HCT116 (cell line): Measurements from ENCODE around the gene RAD51D. TPM values are rescaled to one million over a fixed set of nuclear protein-coding genes. Genes with fewer than 3 reads are reported as not detected.

Experiments used
- ATAC-seq: fragments of 200-7000 bp; cut with Tn5 transposase; 2 replicates; pipeline ENCODE4 v1.9.1; 2020; ENCODE audit warnings: mild to moderate bottlenecking, moderate library complexity
- BruUV-seq: library from RNA; stranded (reverse); fragments of 400-500 nt; replicated peaks from 2 replicates; lab custom pipeline; 2021; lab: Mats Ljungman, UMichigan
- CTCF ChIA-PET: fragments of 300-600 bp; sonication (Branson Sonifier 250); formaldehyde crosslinking; loops from one replicate; lab custom pipeline; 2021; ENCODE audit warnings: antibody characterized with exemption; lab: Charles Lee
- POLR2A ChIA-PET: fragments of 300-600, 350-600 bp; sonication (Branson Sonifier 250); formaldehyde crosslinking; loops from one replicate; lab custom pipeline; 2021; ENCODE audit warnings: antibody characterized with exemption; lab: Charles Lee
- RAD21 ChIA-PET, 2 experiments: fragments of 300-600 bp; sonication (Branson Sonifier 250); formaldehyde crosslinking; loops; one replicate each; lab custom pipeline; 2023; ENCODE audit warnings: low total read pairs in 2 of 2; ENCODE audit not compliant: uncharacterized antibody in 2 of 2, unreplicated experiment in 2 of 2, low non-redundant PET in 1 of 2; lab: Charles Lee
- DNase-seq: peaks from one replicate; pipeline ENCODE4 v3.0.0-alpha.2; 2010; ENCODE audit warnings: low read depth, low spot score
- H2AFZ ChIP-seq: fragments of 200-600 bp; shearing (Covaris generic), sonication (generic); 2 replicates; pipeline ENCODE4 v1.6.1; 2017; ENCODE audit warnings: low read depth, mixed run types, mixed read lengths, antibody characterized with exemption, low read length; ENCODE audit not compliant: poor library complexity, severe bottlenecking
- H3K27ac ChIP-seq: 2 replicates; pipeline ENCODE4 v1.5.1; 2012; ENCODE audit warnings: low read depth, low read length
- H3K27me3 ChIP-seq: fragments of 200-600 bp; sonication (generic); 2 replicates; pipeline ENCODE4 v1.6.1; 2016; ENCODE audit warnings: mixed run types, low read length, mixed read lengths; ENCODE audit not compliant: insufficient read depth
- H3K36me3 ChIP-seq, 2 experiments: fragments of 200-500 bp in 1 of 2; fragments of 200-600 bp in 1 of 2; sonication (Bioruptor generic) in 1 of 2; sonication (generic) in 1 of 2; 2 replicates each; pipeline versions ENCODE4 v1.5.1 to v1.6.1; 2014 to 2016; ENCODE audit warnings: low read length in 2 of 2, inconsistent platforms in 1 of 2, mixed read lengths in 1 of 2, mixed run types in 1 of 2; ENCODE audit not compliant: insufficient read depth in 2 of 2, control insufficient read depth in 1 of 2
- H3K4me1 ChIP-seq, 2 experiments: fragments of 200-600 bp in 1 of 2; sonication (generic) in 1 of 2; 2 replicates each; pipeline versions ENCODE4 v1.5.1 to v1.6.1; 2012 to 2017; ENCODE audit warnings: low read length in 2 of 2, inconsistent platforms in 1 of 2, mild to moderate bottlenecking in 1 of 2, mixed read lengths in 1 of 2, mixed run types in 1 of 2, moderate library complexity in 1 of 2; ENCODE audit not compliant: insufficient read depth in 2 of 2, control insufficient read depth in 1 of 2
- H3K4me2 ChIP-seq: fragments of 200-600 bp; sonication (generic); 2 replicates; pipeline ENCODE4 v1.6.1; 2017; ENCODE audit warnings: mixed run types, low read length, mixed read lengths
- H3K4me3 ChIP-seq, 2 experiments: fragments of 200-600 bp in 1 of 2; sonication (generic) in 1 of 2; replicated peaks in 1 of 2; 2 replicates each; pipeline ENCODE4 v1.5.1; 2011 to 2016; ENCODE audit warnings: low read length in 2 of 2, control low read depth in 1 of 2, low read depth in 1 of 2, mild to moderate bottlenecking in 1 of 2, mixed read lengths in 1 of 2, mixed run types in 1 of 2
- H3K79me2 ChIP-seq: fragments of 200-600 bp; sonication (generic); 2 replicates; pipeline ENCODE4 v1.6.1; 2017; ENCODE audit warnings: mild to moderate bottlenecking, mixed run types, low read length, moderate library complexity, mixed read lengths; ENCODE audit not compliant: insufficient read depth
- H3K9ac ChIP-seq: fragments of 200-600 bp; sonication (generic); 2 replicates; pipeline ENCODE4 v1.6.1; 2016; ENCODE audit warnings: low read length, mixed read lengths
- H3K9me2 ChIP-seq: fragments of 200-600 bp; sonication (generic), shearing (Covaris generic); 2 replicates; pipeline ENCODE4 v1.6.1; 2017; ENCODE audit warnings: mixed run types, mild to moderate bottlenecking, moderate library complexity; ENCODE audit not compliant: insufficient read depth
- H3K9me3 ChIP-seq, 2 experiments: fragments of 200-500 bp in 1 of 2; fragments of 200-600 bp in 1 of 2; sonication (Bioruptor generic) in 1 of 2; sonication (generic) in 1 of 2; 2 replicates each; pipeline ENCODE4 v1.6.1; 2014 to 2017; ENCODE audit warnings: low read length in 2 of 2, mixed read lengths in 2 of 2, inconsistent platforms in 1 of 2, low read depth in 1 of 2, mild to moderate bottlenecking in 1 of 2, mixed run types in 1 of 2, moderate library complexity in 1 of 2; ENCODE audit not compliant: control insufficient read depth in 1 of 2, insufficient read depth in 1 of 2
- H4K20me1 ChIP-seq: fragments of 200-600 bp; sonication (generic), shearing (Covaris generic); 2 replicates; pipeline ENCODE4 v1.6.1; 2017; ENCODE audit warnings: mixed run types, mild to moderate bottlenecking, moderate library complexity; ENCODE audit not compliant: insufficient read depth
- ATF3 ChIP-seq: IDR thresholded peaks from 2 replicates; pipeline ENCODE4 v1.6.1; 2012
- CBX3 ChIP-seq: IDR thresholded peaks from 2 replicates; pipeline ENCODE4 v1.6.1; 2012; ENCODE audit warnings: low read depth
- CEBPB ChIP-seq: IDR thresholded peaks from 2 replicates; pipeline ENCODE4 v1.6.1; 2012; ENCODE audit warnings: low read depth
- ELF1 ChIP-seq: IDR thresholded peaks from 2 replicates; pipeline ENCODE4 v1.6.1; 2012; ENCODE audit warnings: low read depth, borderline replicate concordance
- EZH2 ChIP-seq: fragments of 200-600 bp; sonication (generic); IDR thresholded peaks from 2 replicates; pipeline ENCODE4 v1.6.1; 2017; ENCODE audit warnings: antibody characterized with exemption, mixed run types
- EZH2phosphoT487 ChIP-seq: fragments of 200-600 bp; IDR thresholded peaks from 2 replicates; pipeline ENCODE4 v1.6.1; 2018; ENCODE audit warnings: antibody characterized with exemption, borderline replicate concordance
- FOSL1 ChIP-seq: IDR thresholded peaks from 2 replicates; pipeline ENCODE4 v1.6.1; 2012; ENCODE audit warnings: low read depth
- JUND ChIP-seq: IDR thresholded peaks from 2 replicates; pipeline ENCODE4 v1.6.1; 2012
- POLR2A ChIP-seq: IDR thresholded peaks from 2 replicates; pipeline ENCODE4 v1.7.0; 2011; ENCODE audit warnings: borderline replicate concordance; ENCODE audit not compliant: insufficient read depth, insufficient read length; ENCODE audit errors: extremely low read depth
- POLR2AphosphoS5 ChIP-seq: IDR thresholded peaks from 2 replicates; pipeline ENCODE4 v1.6.1; 2011; ENCODE audit warnings: mild to moderate bottlenecking, low read depth, low read length, moderate library complexity
- RAD21 ChIP-seq: IDR thresholded peaks from 2 replicates; pipeline ENCODE4 v1.6.1; 2012; ENCODE audit warnings: low read depth, mild to moderate bottlenecking
- SP1 ChIP-seq: IDR thresholded peaks from 2 replicates; pipeline ENCODE4 v1.6.1; 2012; ENCODE audit warnings: low read depth
- SRF ChIP-seq: IDR thresholded peaks from 2 replicates; pipeline ENCODE4 v1.6.1; 2012; ENCODE audit warnings: low read depth
- ZBTB33 ChIP-seq: IDR thresholded peaks from 2 replicates; pipeline ENCODE4 v1.6.1; 2011; ENCODE audit warnings: mild to moderate bottlenecking, low read length, moderate library complexity; ENCODE audit not compliant: insufficient replicate concordance; ENCODE audit errors: extremely low read depth
- intact Hi-C: fragments of 100-400 bp; cut with micrococcal nuclease; formaldehyde crosslinking; loops from 2 replicates; pipeline ENCODE4 v1.10.0; 2022
- total RNA-seq: library from RNA; stranded (reverse); gene quantifications from one replicate; pipeline ENCODE4 v1.2.1, GENCODE V29; 2021; ENCODE audit not compliant: unreplicated experiment
- TF ChIP-seq, protein P1 (sequence below): IDR thresholded peaks from 2 replicates; pipeline ENCODE4 v1.6.1; 2012; ENCODE audit warnings: low read depth
- TF ChIP-seq, protein P2 (sequence below): IDR thresholded peaks from 2 replicates; pipeline ENCODE4 v1.6.1; 2012

Gene RAD51D
- total RNA-seq, 1 experiment from 2014 or later: 12.9 TPM

- H3K9me2 ChIP-seq: no peaks in the 10 kb centered on the region; the same call in 1 of the 2 replicates
- ChIA-PET POLR2A (no interaction called here), CTCF (no interaction called here), RAD21 (no interaction called here)
- H3K36me3 ChIP-seq: no peaks in the 10 kb centered on the region
- 0 out of 2 replicates have a peak, but pooled peaks cover 7% of the 10 kb centered on the region for H3K27me3 ChIP-seq
- no peak overlapping the region for H3K4me2 ChIP-seq
- no peaks in the 10 kb centered on the region for H3K9me3 ChIP-seq
- BruUV-seq: no TSS peak
- H3K79me2 ChIP-seq: no peaks in the 10 kb centered on the region
- ATAC-seq (no peak), DNase-seq (no peak)
- no peaks in the 10 kb centered on the region for H4K20me1 ChIP-seq
- no peaks in the 10 kb centered on the region for H3K4me1 ChIP-seq
- H3K9ac ChIP-seq: no peak overlapping the region
- no peak overlapping the region for H2AFZ ChIP-seq
- H3K27ac ChIP-seq: no peak overlapping the region
- intact Hi-C loops: no loop called here
- TF ChIP-seq CEBPB (no peak), POLR2A (no peak), CBX3 (no peak)
- H3K4me3 ChIP-seq: no peak overlapping the region
These were observed 40.3 kb upstream of the RAD51D start for GRCh38 chr17:35159940-35160339.

DNA sequence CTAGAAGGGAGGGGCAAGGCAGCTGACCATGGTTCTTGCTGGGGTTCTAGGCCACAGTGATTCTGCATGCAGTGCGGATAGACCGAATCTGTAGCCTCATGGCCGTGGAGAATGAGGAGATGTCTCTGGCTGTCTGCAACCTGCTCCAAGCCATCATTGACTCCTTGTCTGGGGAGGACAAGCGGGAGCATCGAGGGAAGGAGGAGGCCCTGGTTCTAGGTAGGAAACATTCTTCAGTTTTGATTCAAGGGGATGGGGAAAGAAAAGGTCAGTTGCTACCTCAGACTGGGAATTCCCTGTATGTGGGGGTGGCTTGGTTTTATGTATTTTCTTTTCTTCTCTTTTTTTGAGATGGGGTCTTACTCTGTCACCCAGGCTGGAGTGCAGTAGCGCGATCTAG lies 35.6 kb upstream of the RAD51D start:
- Histone ChIP-seq H3K36me3 (no peaks in the 10 kb centered on the region), H2AFZ (no peak overlapping the region), H3K4me2 (no peak overlapping the region), H3K27ac (no peak overlapping the region), H4K20me1 (no peaks in the 10 kb centered on the region), H3K4me1 (no peaks in the 10 kb centered on the region), H3K27me3 (no peaks in the 10 kb centered on the region), H3K9me3 (no peaks in the 10 kb centered on the region), H3K9me2 (no peaks in the 10 kb centered on the region), H3K79me2 (no peaks in the 10 kb centered on the region), H3K9ac (no peak overlapping the region), H3K4me3 (no peak overlapping the region)
- ATAC-seq (no peak), DNase-seq (no peak)
- ChIA-PET POLR2A (no interaction called here), CTCF (no interaction called here), RAD21 (no interaction called here)
- BruUV-seq: no TSS peak
- intact Hi-C loops: no loop called here
- TF ChIP-seq SRF (no peak), ELF1 (no peak), ATF3 (no peak), EZH2 (no peak), EZH2phosphoT487 (no peak), RAD21 (no peak), SP1 (no peak), FOSL1 (no peak), CEBPB (no peak), POLR2A (no peak), JUND (no peak), ZBTB33 (no peak), POLR2AphosphoS5 (no peak)
- TF ChIP-seq, protein P1, sequence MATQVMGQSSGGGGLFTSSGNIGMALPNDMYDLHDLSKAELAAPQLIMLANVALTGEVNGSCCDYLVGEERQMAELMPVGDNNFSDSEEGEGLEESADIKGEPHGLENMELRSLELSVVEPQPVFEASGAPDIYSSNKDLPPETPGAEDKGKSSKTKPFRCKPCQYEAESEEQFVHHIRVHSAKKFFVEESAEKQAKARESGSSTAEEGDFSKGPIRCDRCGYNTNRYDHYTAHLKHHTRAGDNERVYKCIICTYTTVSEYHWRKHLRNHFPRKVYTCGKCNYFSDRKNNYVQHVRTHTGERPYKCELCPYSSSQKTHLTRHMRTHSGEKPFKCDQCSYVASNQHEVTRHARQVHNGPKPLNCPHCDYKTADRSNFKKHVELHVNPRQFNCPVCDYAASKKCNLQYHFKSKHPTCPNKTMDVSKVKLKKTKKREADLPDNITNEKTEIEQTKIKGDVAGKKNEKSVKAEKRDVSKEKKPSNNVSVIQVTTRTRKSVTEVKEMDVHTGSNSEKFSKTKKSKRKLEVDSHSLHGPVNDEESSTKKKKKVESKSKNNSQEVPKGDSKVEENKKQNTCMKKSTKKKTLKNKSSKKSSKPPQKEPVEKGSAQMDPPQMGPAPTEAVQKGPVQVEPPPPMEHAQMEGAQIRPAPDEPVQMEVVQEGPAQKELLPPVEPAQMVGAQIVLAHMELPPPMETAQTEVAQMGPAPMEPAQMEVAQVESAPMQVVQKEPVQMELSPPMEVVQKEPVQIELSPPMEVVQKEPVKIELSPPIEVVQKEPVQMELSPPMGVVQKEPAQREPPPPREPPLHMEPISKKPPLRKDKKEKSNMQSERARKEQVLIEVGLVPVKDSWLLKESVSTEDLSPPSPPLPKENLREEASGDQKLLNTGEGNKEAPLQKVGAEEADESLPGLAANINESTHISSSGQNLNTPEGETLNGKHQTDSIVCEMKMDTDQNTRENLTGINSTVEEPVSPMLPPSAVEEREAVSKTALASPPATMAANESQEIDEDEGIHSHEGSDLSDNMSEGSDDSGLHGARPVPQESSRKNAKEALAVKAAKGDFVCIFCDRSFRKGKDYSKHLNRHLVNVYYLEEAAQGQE: no peak
- TF ChIP-seq, protein P2, sequence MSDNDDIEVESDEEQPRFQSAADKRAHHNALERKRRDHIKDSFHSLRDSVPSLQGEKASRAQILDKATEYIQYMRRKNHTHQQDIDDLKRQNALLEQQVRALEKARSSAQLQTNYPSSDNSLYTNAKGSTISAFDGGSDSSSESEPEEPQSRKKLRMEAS: no peak
